ENCODE data around the gene HCFC1R1. TPM values are rescaled to one million over a fixed set of nuclear protein-coding genes. Genes with fewer than 3 reads are reported as not detected.

HCFC1R1 gene
- total and polyA plus RNA-seq, 2 experiments from 2014 or later, result 30.2 to 192 TPM

DNA sequence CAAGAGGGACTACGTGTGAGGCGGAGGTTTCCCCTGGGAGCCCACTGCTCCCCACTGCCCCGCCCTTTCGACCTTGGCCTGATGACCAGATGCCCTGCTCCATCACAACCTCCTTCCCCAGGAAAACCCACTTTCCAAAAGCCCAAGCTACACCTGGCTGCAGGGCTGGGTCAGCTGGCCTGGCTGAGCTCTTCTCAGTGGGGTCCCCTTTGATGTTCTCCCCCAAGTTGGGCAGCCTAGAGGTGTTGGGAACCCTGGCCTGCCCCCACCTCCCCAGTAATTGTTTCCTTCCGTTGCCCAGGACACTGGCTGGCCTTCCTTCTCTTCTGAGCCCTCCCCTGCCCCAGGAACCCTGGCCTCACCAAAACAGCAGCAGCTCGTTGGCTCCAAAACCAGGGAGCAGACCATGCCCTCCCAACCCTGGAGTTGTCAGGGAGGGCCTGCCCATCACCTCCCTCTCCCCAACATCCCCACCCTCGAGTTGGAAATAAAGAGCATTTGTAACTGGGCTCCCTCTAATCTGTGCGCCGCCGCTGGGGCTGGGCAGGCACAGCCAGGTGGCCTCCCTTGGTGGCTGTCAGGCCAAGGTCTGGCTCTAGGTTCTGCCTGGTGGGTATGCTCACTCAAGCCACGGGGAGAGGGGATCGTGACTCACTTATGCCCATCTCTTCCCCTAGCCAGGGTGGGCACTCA, 9.6 kb downstream of the HCFC1R1 start:
- DNase-seq (ENCODE audit: low spot score), result peak; percentile 54
- no peak; the same call in 2 of the 3 replicates for ATAC-seq
- Histone ChIP-seq H2AFZ (no peak overlapping the region), H3F3A (replicated peaks; ENCODE audit: low read depth) (peaks cover 55% of the 10 kb centered on the region), H3K4me1 (ENCODE audit: insufficient read depth) (peaks cover 74% of the 10 kb centered on the region), H3K27ac (ENCODE audit: low read depth) (peak overlapping the region; percentile 45; the same call in 1 of the 2 replicates), H3K79me2 (replicated peaks; ENCODE audit: insufficient read depth) (peaks cover 24% of the 10 kb centered on the region), H3K4me3 (peak overlapping the region; percentile 68), H4K20me1 (replicated peaks; ENCODE audit: insufficient read depth) (peaks cover 25% of the 10 kb centered on the region), H3K4me2 (peak overlapping the region; percentile 88), H3K27me3 (ENCODE audit: insufficient read depth) (peaks cover 11% of the 10 kb centered on the region), H3K36me3 (ENCODE audit: insufficient read depth) (no peaks in the 10 kb centered on the region), H3K9me2 (ENCODE audit: insufficient read depth) (no peaks in the 10 kb centered on the region)
- Mint-ChIP-seq H3K4me3 (peak overlapping the region; percentile 95), H3K9me3 (peaks cover 7% of the 10 kb centered on the region; the same call in 2 of the 3 replicates), H3K36me3 (ENCODE audit: low read depth) (peaks cover 34% of the 10 kb centered on the region), H3K4me1 (peaks cover 57% of the 10 kb centered on the region), H3K27ac (no peak overlapping the region; the same call in 1 of the 2 replicates), H3K27me3 (ENCODE audit: insufficient read depth, low read depth, poor library complexity) (peaks cover 53% of the 10 kb centered on the region)
- TF ChIP-seq ZNF462 (CRISPR knock-in tag; IDR thresholded peaks at IDR 0.05), result no peak
- TF ChIP-seq POLR2AphosphoS5 (IDR thresholded peaks at IDR 0.05; ENCODE audit: low read depth), result peak; percentile 54
- TF ChIP-seq ETS1 (IDR thresholded peaks at IDR 0.05), result no peak

All from GM23338 (cell line).